Activated naive CD8-positive, alpha-beta T cell treated with anti-CD3 and anti-CD28 coated beads, Interleukin-2, amount 50 U/mL, for 16 hours (primary cell): ENCODE data around the gene GTF2A1.

Source experiments
- DNase-seq: peaks from one replicate; pipeline ENCODE4 v3.0.0-alpha.2; 2020; ENCODE audit warnings: low read depth, low spot score

Gene GTF2A1

DNA sequence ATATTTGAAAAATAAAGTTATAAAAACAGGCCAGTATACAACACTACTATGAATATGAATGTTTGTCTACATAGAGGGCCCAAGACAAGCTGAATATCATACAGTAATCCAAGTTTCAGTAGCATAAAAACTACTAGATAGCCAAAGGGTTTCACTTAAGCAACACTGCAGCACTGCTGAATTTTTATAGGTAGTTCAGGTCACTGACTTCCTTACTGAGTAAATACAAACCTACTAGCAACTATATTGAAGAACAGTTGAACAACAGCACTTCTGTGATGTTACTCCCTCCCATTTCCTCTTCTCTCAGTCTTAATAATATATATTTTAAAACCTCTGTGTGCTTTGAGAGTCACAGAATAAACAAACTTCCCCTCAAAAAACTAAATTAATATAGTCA is 42.7 kb downstream of the GTF2A1 start:
- no peak for DNase-seq

DNA sequence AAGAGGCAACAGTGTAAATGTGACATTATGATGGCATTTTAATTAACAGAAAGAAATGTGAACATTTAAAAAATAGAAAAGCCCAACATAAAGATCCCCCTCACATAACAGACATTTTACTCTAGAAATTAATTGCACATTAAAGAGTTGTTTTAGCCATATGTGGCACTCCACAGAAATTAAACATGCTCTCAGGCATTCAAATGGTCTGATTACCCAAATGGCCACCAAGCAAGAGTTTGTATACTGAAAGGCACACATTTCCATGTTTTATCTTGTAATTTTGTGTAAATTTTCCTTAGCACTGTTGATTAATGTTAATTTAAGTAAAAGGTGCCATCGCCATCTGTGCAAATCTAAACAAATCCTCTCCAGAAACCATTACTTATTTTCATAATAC is 43.5 kb downstream of the GTF2A1 start:
- DNase-seq: no peak

DNA sequence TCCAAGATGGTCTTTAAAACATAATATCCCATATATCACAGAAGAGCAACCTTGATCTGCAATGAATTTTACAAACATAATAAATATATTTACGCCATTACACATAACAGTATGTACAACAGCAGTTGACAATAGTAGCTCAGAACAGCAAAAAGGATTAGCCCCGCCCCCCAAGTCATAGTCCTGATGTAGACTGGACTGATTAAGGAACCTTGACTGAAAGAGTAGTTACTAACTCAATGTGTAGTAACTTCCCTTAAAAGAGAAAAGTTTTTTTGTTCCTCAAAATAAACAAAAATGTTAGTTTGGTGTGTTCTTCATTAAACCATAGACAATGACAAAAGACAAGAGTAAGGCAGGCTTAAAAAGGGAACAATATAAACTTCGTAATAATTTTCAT is 44.5 kb downstream of the GTF2A1 start:
- no peak for DNase-seq

GRCh38 chr14:81172881-81173280 is 47.9 kb downstream of the GTF2A1 start:
- DNase-seq: no peak

GRCh38 chr14:81172353-81172752 is 48.4 kb downstream of the GTF2A1 start:
- no peak for DNase-seq

GRCh38 chr14:81170829-81171195 is 49.9 kb downstream of the GTF2A1 start:
- DNase-seq: no peak

DNA sequence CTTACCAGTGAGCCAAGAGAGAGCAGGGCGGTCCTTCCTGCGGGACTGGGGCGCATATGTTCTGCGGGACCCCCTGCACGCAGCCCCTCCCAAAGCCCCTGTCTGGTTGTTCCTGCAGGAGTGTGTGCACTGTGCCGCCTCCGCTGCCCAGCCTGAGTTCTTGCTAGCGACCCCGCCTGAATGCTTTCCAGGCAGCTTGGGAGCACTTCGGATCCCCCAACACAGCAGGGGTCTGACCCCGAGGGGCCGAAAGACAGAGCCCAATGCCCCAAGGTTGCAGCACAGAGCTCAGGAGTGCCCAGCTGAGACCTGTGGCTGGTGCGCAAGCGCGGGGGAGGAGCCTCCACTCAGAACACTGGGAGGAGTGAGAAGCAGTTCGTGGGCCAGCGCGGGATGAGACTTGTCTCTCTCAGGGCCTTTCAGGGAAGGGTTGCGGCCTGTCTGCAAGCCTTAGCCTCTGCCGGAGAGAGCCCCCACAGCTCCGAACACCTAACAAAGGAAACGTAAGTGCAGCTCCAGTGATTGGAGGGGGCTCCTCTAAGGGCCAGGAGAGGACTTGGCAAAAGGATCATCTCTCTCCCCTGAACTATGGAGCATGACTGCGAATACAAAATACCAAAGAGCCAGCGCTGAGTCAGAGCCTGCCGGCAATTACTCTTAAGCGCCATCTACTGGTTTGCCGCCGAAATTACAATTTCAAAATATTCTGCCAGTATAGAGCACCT is 50.5 kb downstream of the GTF2A1 start:
- peak; percentile 71 for DNase-seq

DNA sequence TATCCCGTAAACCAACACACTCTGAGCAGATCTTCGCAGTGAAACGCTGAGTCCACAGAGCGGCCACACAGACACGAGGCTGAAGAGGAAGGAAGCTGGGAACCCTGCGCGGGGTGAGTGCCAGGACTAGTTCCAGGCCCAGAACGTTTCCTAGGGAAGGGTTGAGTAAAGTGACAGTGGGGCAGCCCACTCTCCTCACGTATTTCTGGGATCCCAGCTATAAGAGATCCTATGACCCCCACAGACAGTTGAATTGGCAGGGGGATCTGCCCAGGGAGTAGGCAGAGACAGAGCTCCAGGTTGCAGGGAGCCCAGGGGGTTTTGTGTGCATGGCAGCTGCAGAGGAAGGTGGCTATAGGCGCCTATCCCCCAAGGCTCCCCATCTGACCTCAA is 51.1 kb downstream of the GTF2A1 start:
- no peak for DNase-seq

- DNase-seq: no peak
These were observed 51.5 kb downstream of the GTF2A1 start for GRCh38 chr14:81169267-81169666.

DNA sequence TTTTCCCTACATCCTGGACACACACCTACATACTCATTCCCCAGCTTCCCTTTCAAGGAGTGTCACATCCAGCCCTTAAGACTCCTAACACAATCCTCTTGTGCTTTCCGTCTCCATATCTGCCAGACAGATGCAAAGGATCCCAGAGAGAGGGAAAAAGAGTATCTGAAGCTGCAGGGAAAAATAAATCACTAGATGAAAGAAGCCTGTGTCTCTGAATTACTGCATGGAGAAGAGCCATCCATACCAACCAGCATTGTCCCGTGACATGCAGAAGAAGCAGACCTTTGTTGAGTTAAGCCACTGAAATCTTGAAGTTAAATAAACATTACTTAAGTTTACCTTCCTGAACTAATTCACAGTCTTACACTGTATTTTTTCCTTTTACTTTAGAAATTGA is 54.6 kb downstream of the GTF2A1 start:
- DNase-seq: no peak

GRCh38 chr14:81165188-81165587 is 55.6 kb downstream of the GTF2A1 start:
- no peak for DNase-seq

DNA sequence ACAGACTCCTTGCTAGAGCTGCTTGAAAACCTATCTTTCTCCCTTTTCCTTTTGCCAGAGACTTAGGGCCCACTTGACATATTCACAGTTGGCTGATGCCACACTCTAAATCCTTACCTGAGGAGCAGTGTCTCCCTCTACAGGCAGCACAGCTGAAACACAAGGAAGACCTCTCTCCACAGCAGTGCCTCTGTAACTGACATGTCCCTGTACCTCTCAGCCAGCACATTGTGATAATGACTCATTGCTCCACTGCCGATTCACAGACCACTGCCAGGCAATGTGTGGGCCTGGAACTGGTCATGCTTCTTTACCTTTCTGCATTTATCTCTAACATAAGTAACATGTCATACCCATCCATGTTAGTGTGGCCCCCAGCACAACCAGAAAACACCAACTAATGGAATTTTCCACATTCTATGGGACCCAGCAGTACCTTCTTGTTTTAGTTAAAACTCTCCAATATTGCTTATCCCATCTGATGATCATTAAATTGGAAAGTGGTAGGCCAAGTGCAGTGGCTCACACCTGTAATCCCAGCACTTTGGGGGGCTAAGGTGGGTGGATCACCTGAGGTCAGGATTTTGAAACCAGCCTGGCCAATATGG is 56.5 kb downstream of the GTF2A1 start:
- no peak for DNase-seq

DNA sequence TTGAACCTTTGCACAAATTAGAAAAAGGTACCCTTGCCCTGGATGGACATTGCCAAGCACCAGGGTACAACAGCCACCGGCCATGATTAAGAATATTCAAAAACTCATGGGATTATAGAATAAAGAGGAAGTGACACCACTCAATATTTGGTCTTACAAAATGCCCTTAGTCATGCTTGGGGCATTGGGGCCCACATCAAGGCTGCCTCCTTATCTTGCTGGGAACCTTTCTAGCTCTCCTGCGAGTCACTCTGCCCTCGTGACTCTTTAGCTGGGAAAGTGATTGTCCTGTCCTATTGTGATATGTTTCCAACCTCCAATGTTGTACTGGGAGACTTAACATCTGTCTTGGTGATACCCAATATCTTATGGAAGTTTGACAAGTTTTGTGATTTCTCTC is 57.8 kb downstream of the GTF2A1 start:
- DNase-seq: no peak

GRCh38 chr14:81161749-81162148 is 59.0 kb downstream of the GTF2A1 start:
- DNase-seq: no peak

GRCh38 chr14:81161088-81161487 is 59.7 kb downstream of the GTF2A1 start:
- no peak for DNase-seq

GRCh38 chr14:81157431-81157830 is 63.3 kb downstream of the GTF2A1 start:
- no peak for DNase-seq

DNA sequence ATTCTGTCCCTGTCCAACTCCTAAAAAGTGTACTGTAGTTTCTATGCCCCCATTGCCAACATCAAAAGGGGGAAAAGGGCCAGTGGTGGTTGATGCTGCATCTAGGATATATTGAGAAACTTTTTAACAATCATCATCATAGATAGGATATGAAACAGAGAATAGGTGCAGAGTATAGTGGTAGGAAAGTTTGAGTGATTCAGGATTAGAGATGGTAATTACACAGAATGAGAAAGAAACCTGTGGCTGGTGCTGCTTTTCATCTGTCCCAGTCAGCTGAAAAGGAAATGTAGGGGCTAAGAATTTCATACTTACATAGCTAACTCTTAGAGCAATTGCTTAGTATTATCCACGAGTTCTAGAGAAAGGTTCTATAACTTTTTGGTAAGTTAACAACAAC is 67.6 kb downstream of the GTF2A1 start:
- DNase-seq: no peak

DNA sequence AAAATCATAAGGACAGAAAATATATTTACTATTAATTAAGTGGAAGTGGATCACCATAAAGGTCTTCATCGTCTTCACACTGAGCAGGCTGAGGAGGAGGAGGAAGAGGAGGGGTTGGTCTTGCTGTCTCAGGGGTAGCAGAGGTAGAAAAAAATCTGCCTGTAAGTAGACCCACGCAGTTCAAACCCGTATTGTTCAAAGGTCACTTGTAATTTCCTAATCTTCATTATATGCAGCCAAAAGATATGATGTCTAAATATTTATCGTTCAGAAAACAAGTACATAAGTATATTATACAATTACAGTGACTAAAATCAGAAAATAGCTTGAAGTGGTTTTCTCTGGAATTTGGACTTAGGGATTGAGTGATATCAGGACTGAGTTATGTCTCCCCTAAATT is 72.1 kb downstream of the GTF2A1 start:
- no peak for DNase-seq

DNA sequence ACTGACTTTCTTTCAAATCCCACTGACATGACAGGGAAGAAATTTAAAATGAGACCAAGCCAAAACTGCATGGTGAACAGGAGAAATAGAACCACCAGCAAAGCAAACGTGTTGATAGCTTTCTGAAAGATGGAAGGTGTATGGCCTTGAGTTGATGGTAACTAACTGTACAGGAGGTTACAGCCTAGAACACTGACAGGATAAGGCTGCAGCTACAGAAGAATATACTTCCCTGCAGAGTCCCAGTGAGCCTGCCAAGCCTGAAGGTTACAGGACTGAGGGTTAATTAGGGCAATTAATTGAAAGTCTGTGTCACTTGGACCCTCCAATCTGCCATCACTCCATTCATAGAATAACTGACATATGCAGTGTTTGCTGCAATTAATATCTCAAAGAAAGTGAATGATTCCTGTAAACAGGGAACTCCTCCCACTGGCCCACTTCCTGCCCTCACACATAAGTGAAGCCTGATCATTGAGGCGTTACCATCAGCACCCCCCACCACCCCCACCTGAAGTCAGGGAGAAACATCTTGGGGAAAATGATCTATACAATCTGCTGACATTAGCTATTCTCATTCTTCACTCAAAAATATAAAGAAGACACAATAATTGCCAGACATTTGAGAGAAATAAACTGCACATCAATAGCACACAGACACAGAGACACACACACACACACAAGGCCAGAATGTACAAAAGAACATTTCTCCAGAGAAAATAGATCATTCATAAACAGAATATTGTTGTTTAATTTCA is 73.4 kb downstream of the GTF2A1 start:
- no peak for DNase-seq

- no peak for DNase-seq
These were observed 75.7 kb downstream of the GTF2A1 start for GRCh38 chr14:81144824-81145603.

GRCh38 chr14:81143793-81144192 is 77.0 kb downstream of the GTF2A1 start:
- DNase-seq: no peak

GRCh38 chr14:81141426-81141825 is 79.3 kb downstream of the GTF2A1 start:
- no peak for DNase-seq
